Measurements from ENCODE around the gene SESN2. TPM values are rescaled to one million over a fixed set of nuclear protein-coding genes. Genes with fewer than 3 reads are reported as not detected.
A peak's percentile ranks its signal among the peaks of the same experiment; 100 is the strongest.
"Not testable (repeated sequence)": the region's sequence is repeated elsewhere in the genome, so short reads cannot be mapped to it uniquely, and the experiment has no call there.

Gene SESN2
- total RNA-seq, 2 experiments from 2014 or later, result 12.5 to 12.6 TPM

GRCh38 chr1:28313702-28314546, 54.6 kb downstream of the SESN2 start:
- ChIA-PET CTCF (interaction anchor here (1.0 to 1.2 kb wide), 2 partner anchors 15 to 46 kb away, joined by 3 to 4 read pairs; partner anchors contain the start of gene MED18), POLR2A (interaction anchor here (1.4 kb wide), 1 partner anchor 15 kb away, joined by 6 read pairs; the partner anchor contains the start of gene MED18)
- ATAC-seq, result no peak
- no peak for DNase-seq
- Mint-ChIP-seq H3K4me1 (ENCODE audit: low read depth) (no peaks in the 10 kb centered on the region), H3K27ac (no peak overlapping the region), H3K27me3 (ENCODE audit: low read depth) (peaks cover 3% of the 10 kb centered on the region), H3K9me3 (ENCODE audit: insufficient read depth) (no peaks in the 10 kb centered on the region), H3K36me3 (ENCODE audit: low read depth) (no peaks in the 10 kb centered on the region), H3K4me3 (no peak overlapping the region)

- Mint-ChIP-seq H3K36me3 (ENCODE audit: low read depth) (no peaks in the 10 kb centered on the region), H3K27me3 (ENCODE audit: low read depth) (peaks cover 3% of the 10 kb centered on the region), H3K4me3 (no peak overlapping the region), H3K9me3 (ENCODE audit: insufficient read depth) (no peaks in the 10 kb centered on the region), H3K4me1 (ENCODE audit: low read depth) (no peaks in the 10 kb centered on the region), H3K27ac (no peak overlapping the region)
- no peak for DNase-seq
- ATAC-seq, result no peak
- POLR2A ChIA-PET, result interaction anchor here (1.4 kb wide), 1 partner anchor 14 kb away, joined by 6 read pairs; the partner anchor contains the start of gene MED18
- CTCF ChIA-PET, result interaction anchor here (1.0 to 1.2 kb wide), 2 partner anchors 14 to 45 kb away, joined by 3 to 4 read pairs; partner anchors contain the start of gene MED18
Measured at GRCh38 chr1:28314547-28314941, 55.2 kb downstream of the SESN2 start.

- DNase-seq (no peak), ATAC-seq (no peak)
- Mint-ChIP-seq H3K4me1 (ENCODE audit: low read depth) (no peaks in the 10 kb centered on the region), H3K27me3 (ENCODE audit: low read depth) (peaks cover 3% of the 10 kb centered on the region), H3K27ac (no peak overlapping the region), H3K9me3 (ENCODE audit: insufficient read depth) (no peaks in the 10 kb centered on the region), H3K4me3 (no peak overlapping the region), H3K36me3 (ENCODE audit: low read depth) (no peaks in the 10 kb centered on the region)
- CTCF ChIA-PET, result interaction anchor here (0.9 to 3.0 kb wide), 3 partner anchors 41 to 69 kb away, joined by 3 to 12 read pairs (median 4); no protein-coding TSS in a partner anchor
- POLR2A ChIA-PET, result interaction anchor here (0.6 to 1.5 kb wide), 2 partner anchors 12 to 181 kb away, joined by 4 to 7 read pairs; partner anchors contain the start of gene MED18
Measured at GRCh38 chr1:28317014-28317413, 57.7 kb downstream of the SESN2 start.

- POLR2A ChIA-PET, result no interaction called here
- Mint-ChIP-seq H3K4me3 (no peak overlapping the region), H3K36me3 (ENCODE audit: low read depth) (no peaks in the 10 kb centered on the region), H3K9me3 (ENCODE audit: insufficient read depth) (no peaks in the 10 kb centered on the region), H3K27ac (no peak overlapping the region), H3K27me3 (ENCODE audit: low read depth) (peaks cover 5% of the 10 kb centered on the region), H3K4me1 (ENCODE audit: low read depth) (no peaks in the 10 kb centered on the region)
- DNase-seq (no peak), ATAC-seq (no peak)
- CTCF ChIA-PET, result interaction anchor here (0.7 kb wide), 1 partner anchor 73 kb away, joined by 3 read pairs; no protein-coding TSS in a partner anchor
Measured at GRCh38 chr1:28322194-28322593, 62.9 kb downstream of the SESN2 start.

GRCh38 chr1:28323720-28324119, 64.4 kb downstream of the SESN2 start:
- Mint-ChIP-seq H3K9me3 (ENCODE audit: insufficient read depth) (no peaks in the 10 kb centered on the region), H3K27ac (no peak overlapping the region), H3K27me3 (ENCODE audit: low read depth) (peaks cover 5% of the 10 kb centered on the region), H3K4me1 (ENCODE audit: low read depth) (peaks cover 9% of the 10 kb centered on the region), H3K36me3 (ENCODE audit: low read depth) (peaks cover 2% of the 10 kb centered on the region), H3K4me3 (no peak overlapping the region)
- ChIA-PET CTCF (no interaction called here), POLR2A (no interaction called here)
- no peak for DNase-seq
- ATAC-seq, result no peak

GRCh38 chr1:28326515-28326914, 67.2 kb downstream of the SESN2 start:
- DNase-seq (no peak), ATAC-seq (no peak)
- CTCF ChIA-PET, result interaction anchor here (1.0 to 3.7 kb wide), 3 partner anchors 33 to 78 kb away, joined by 3 to 42 read pairs (median 4); no protein-coding TSS in a partner anchor
- peaks cover 3% of the 10 kb centered on the region for H3K27me3 Mint-ChIP-seq (ENCODE audit: low read depth)
- H3K4me3 Mint-ChIP-seq, result no peak overlapping the region
- H3K9me3 Mint-ChIP-seq (ENCODE audit: insufficient read depth), result no peaks in the 10 kb centered on the region
- H3K36me3 Mint-ChIP-seq (ENCODE audit: low read depth), result peaks cover 20% of the 10 kb centered on the region
- H3K4me1 Mint-ChIP-seq (ENCODE audit: low read depth), result peaks cover 24% of the 10 kb centered on the region
- no peak overlapping the region for H3K27ac Mint-ChIP-seq
- POLR2A ChIA-PET, result interaction anchor here (0.6 to 5.3 kb wide), 6 partner anchors 15 to 179 kb away, joined by 3 to 34 read pairs (median 4); partner anchors contain the start of gene RCC1

GRCh38 chr1:28326984-28327383, 67.7 kb downstream of the SESN2 start:
- DNase-seq, result no peak
- H3K27ac Mint-ChIP-seq, result peak overlapping the region; percentile 12
- ChIA-PET POLR2A (interaction anchor here (0.6 to 5.3 kb wide), 6 partner anchors 15 to 178 kb away, joined by 3 to 34 read pairs (median 4); partner anchors contain the start of gene RCC1), CTCF (interaction anchor here (1.0 to 3.7 kb wide), 3 partner anchors 33 to 78 kb away, joined by 3 to 42 read pairs (median 4); no protein-coding TSS in a partner anchor)
- H3K9me3 Mint-ChIP-seq (ENCODE audit: insufficient read depth), result no peaks in the 10 kb centered on the region
- H3K4me1 Mint-ChIP-seq (ENCODE audit: low read depth), result peaks cover 28% of the 10 kb centered on the region
- H3K27me3 Mint-ChIP-seq (ENCODE audit: low read depth), result peaks cover 2% of the 10 kb centered on the region
- no peak for ATAC-seq
- no peak overlapping the region for H3K4me3 Mint-ChIP-seq
- peaks cover 23% of the 10 kb centered on the region for H3K36me3 Mint-ChIP-seq (ENCODE audit: low read depth)

- POLR2A ChIA-PET, result interaction anchor here (2.8 to 5.3 kb wide), 2 partner anchors 14 to 80 kb away, joined by 34 to 52 read pairs; no protein-coding TSS in a partner anchor
- not testable (repeated sequence) for H3K27me3 Mint-ChIP-seq (ENCODE audit: low read depth); H3K27ac Mint-ChIP-seq; H3K9me3 Mint-ChIP-seq (ENCODE audit: insufficient read depth); DNase-seq; ATAC-seq
- Mint-ChIP-seq H3K4me1 (ENCODE audit: low read depth) (peaks cover 29% of the 10 kb centered on the region), H3K4me3 (peak overlapping the region; percentile 95), H3K36me3 (ENCODE audit: low read depth) (peaks cover 26% of the 10 kb centered on the region)
- CTCF ChIA-PET, result interaction anchor here (1.0 to 3.7 kb wide), 2 partner anchors 32 to 79 kb away, joined by 4 to 42 read pairs; no protein-coding TSS in a partner anchor
Measured at GRCh38 chr1:28327431-28327830, 68.1 kb downstream of the SESN2 start.

- no peaks in the 10 kb centered on the region for H3K9me3 Mint-ChIP-seq (ENCODE audit: insufficient read depth)
- ChIA-PET POLR2A (interaction anchor here (0.6 to 5.3 kb wide), 29 partner anchors 9 to 854 kb away, joined by 3 to 52 read pairs (median 4); partner anchors contain the start of genes ATP5IF1, DNAJC8, GMEB1 and PHACTR4), CTCF (interaction anchor here (0.8 to 3.7 kb wide), 11 partner anchors 13 to 236 kb away, joined by 3 to 42 read pairs (median 3); partner anchors contain the start of gene SESN2)
- peak overlapping the region; percentile 95 for H3K4me3 Mint-ChIP-seq
- H3K36me3 Mint-ChIP-seq (ENCODE audit: low read depth), result peaks cover 34% of the 10 kb centered on the region
- ATAC-seq (no peak), DNase-seq (no peak)
- peaks cover 35% of the 10 kb centered on the region for H3K4me1 Mint-ChIP-seq (ENCODE audit: low read depth)
- H3K27me3 Mint-ChIP-seq (ENCODE audit: low read depth), result peaks cover 2% of the 10 kb centered on the region
- H3K27ac Mint-ChIP-seq, result peak overlapping the region; percentile 98
Measured at GRCh38 chr1:28328228-28328648, 68.9 kb downstream of the SESN2 start.

GRCh38 chr1:28329395-28330153, 70.3 kb downstream of the SESN2 start:
- peak; percentile 21 for ATAC-seq
- POLR2A ChIA-PET, result interaction anchor here (0.6 to 5.3 kb wide), 24 partner anchors 8 to 852 kb away, joined by 3 to 52 read pairs (median 5); partner anchors contain the start of genes DNAJC8, GMEB1, PHACTR4 and SESN2
- H3K36me3 Mint-ChIP-seq (ENCODE audit: low read depth), result peaks cover 41% of the 10 kb centered on the region

More at GRCh38 chr1:28329395-28330153, 70.3 kb downstream of the SESN2 start:
- DNase-seq, result peak; percentile 66
- H3K4me1 Mint-ChIP-seq (ENCODE audit: low read depth), result peaks cover 35% of the 10 kb centered on the region
- no peaks in the 10 kb centered on the region for H3K27me3 Mint-ChIP-seq (ENCODE audit: low read depth)
- peak overlapping the region; percentile 95 for H3K4me3 Mint-ChIP-seq
- CTCF ChIA-PET, result interaction anchor here (0.6 to 3.7 kb wide), 10 partner anchors 11 to 238 kb away, joined by 3 to 42 read pairs (median 4); partner anchors contain the start of gene SESN2
- H3K9me3 Mint-ChIP-seq (ENCODE audit: insufficient read depth), result no peaks in the 10 kb centered on the region
- peak overlapping the region; percentile 98 for H3K27ac Mint-ChIP-seq

Data from activated CD8-positive, alpha-beta T cell treated with anti-CD3 and anti-CD28 coated beads, Interleukin-2, amount 10 ng/mL, durations not matched to agents 7 days and 5 days (primary cell).